Lower leg skin (tissue), 3 donors: ENCODE measurements around the gene SLC25A11.

Experiments used
- POLR2A ChIP-seq, 2 donors: fragments of 450-650 bp; IDR thresholded peaks; one replicate each; pipeline ENCODE4 v1.6.1; 2016 to 2017; ENCODE audit warnings: antibody characterized with exemption in 2 of 2, mild to moderate bottlenecking in 1 of 2, moderate library complexity in 1 of 2
- TF ChIP-seq, protein P1 (sequence below), 3 donors: fragments of 450-650 bp; IDR thresholded peaks; one replicate each; pipeline ENCODE4 v1.5.1; 2016; ENCODE audit warnings: antibody characterized with exemption in 3 of 3, mild to moderate bottlenecking in 3 of 3, moderate library complexity in 2 of 3

DNA sequence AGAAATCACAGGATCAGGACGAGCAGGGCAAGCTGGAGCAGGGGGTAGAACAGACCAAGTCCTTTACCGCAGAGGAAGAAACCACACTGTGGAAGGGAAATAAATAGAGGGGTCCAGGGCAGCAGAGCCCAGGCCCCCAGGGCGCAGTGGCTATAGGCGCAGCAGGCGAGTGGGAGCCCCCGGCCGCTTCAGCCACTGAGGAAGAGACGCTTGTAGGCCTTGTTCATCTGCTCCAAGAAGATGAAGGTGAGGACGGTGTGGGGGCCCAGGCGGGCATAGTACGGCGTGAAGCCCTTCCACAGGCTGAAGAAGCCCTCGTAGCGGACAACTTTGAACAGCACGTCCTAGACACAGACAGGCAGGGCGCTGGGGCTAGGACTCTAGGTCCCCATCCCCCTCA, 2.3 kb downstream of the SLC25A11 start:
- TF ChIP-seq, protein P1, sequence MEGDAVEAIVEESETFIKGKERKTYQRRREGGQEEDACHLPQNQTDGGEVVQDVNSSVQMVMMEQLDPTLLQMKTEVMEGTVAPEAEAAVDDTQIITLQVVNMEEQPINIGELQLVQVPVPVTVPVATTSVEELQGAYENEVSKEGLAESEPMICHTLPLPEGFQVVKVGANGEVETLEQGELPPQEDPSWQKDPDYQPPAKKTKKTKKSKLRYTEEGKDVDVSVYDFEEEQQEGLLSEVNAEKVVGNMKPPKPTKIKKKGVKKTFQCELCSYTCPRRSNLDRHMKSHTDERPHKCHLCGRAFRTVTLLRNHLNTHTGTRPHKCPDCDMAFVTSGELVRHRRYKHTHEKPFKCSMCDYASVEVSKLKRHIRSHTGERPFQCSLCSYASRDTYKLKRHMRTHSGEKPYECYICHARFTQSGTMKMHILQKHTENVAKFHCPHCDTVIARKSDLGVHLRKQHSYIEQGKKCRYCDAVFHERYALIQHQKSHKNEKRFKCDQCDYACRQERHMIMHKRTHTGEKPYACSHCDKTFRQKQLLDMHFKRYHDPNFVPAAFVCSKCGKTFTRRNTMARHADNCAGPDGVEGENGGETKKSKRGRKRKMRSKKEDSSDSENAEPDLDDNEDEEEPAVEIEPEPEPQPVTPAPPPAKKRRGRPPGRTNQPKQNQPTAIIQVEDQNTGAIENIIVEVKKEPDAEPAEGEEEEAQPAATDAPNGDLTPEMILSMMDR (IDR thresholded peaks at IDR 0.05), result no peak
- no peak for TF ChIP-seq POLR2A (IDR thresholded peaks at IDR 0.05)
